ENCODE measurements around the gene ZNF385B. TPM values are rescaled to one million over a fixed set of nuclear protein-coding genes. Genes with fewer than 3 reads are reported as not detected.

The ZNF385B gene
- total RNA-seq, 4 donors from 2014 or later, result 1.6 to 7.4 (median 3.9) TPM; not detected in 1

DNA sequence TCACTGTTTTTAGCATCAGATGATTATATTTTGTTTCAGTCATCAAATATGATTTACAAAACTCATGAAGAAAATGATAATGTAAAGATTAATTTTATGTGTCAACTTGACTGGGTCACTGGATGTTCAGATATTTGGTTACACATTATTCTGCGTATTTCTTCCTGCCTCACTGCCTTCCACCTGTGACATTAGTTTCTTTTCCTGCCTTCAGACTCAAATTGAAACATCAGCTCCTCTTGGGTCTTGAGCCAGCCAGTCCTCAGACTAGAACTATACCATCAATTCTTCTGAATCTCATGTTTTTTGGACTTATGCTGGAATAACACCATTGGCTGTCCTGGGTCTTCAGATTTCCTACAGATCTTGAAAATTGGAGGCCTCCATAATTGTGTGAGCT is 96.7 kb downstream of the ZNF385B start:
- Histone ChIP-seq H3K4me1 (no peaks in the 10 kb centered on the region), H3K4me3 (no peak overlapping the region), H3K36me3 (no peaks in the 10 kb centered on the region), H3K27ac (no peak overlapping the region), H3K27me3 (no peaks in the 10 kb centered on the region), H3K9me3 (no peaks in the 10 kb centered on the region)
- no peak for DNase-seq
- TF ChIP-seq POLR2A (IDR thresholded peaks at IDR 0.05), result no peak
- TF ChIP-seq, protein P1, sequence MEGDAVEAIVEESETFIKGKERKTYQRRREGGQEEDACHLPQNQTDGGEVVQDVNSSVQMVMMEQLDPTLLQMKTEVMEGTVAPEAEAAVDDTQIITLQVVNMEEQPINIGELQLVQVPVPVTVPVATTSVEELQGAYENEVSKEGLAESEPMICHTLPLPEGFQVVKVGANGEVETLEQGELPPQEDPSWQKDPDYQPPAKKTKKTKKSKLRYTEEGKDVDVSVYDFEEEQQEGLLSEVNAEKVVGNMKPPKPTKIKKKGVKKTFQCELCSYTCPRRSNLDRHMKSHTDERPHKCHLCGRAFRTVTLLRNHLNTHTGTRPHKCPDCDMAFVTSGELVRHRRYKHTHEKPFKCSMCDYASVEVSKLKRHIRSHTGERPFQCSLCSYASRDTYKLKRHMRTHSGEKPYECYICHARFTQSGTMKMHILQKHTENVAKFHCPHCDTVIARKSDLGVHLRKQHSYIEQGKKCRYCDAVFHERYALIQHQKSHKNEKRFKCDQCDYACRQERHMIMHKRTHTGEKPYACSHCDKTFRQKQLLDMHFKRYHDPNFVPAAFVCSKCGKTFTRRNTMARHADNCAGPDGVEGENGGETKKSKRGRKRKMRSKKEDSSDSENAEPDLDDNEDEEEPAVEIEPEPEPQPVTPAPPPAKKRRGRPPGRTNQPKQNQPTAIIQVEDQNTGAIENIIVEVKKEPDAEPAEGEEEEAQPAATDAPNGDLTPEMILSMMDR (IDR thresholded peaks at IDR 0.05), result no peak

- no peak for DNase-seq
- H3K36me3 ChIP-seq, result no peaks in the 10 kb centered on the region
- TF ChIP-seq, protein P1 (IDR thresholded peaks at IDR 0.05), result no peak
- TF ChIP-seq POLR2A (IDR thresholded peaks at IDR 0.05), result no peak
- no peaks in the 10 kb centered on the region for H3K9me3 ChIP-seq
- no peak overlapping the region for H3K4me3 ChIP-seq
- no peaks in the 10 kb centered on the region for H3K4me1 ChIP-seq
- H3K27me3 ChIP-seq, result no peaks in the 10 kb centered on the region
- no peak overlapping the region for H3K27ac ChIP-seq
Measured at GRCh38 chr2:179758636-179759035, 102.8 kb downstream of the ZNF385B start.

DNA sequence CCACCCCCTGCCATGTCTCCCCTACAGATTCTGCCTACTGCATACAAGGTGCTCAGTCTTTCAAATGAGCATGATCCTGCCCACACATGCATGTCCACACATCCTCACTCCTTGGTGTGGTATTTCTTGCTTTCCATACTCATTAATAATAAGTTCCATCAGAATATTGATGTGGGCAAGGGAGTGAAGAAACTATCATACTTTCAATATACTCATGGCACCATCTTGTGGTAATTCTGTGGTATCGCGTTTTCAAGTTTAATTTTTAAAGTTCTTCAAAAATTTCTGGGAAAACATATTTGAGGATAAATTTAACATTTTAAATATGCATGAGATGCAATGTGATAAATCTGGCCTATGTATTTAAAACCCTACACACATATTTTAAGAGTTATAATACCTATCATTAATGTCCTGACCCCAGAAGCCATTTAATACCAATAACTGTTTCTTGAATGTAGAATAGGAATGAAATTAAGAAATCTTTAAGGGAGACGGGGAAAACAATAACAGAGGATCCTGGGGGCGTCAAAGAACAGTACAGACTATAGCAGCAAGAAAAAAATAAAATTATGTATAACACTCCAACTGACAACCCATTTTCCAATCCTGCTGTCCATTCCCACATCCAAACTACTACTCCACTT is 110.1 kb downstream of the ZNF385B start:
- Histone ChIP-seq H3K9me3 (no peaks in the 10 kb centered on the region), H3K27ac (no peak overlapping the region), H3K4me3 (no peak overlapping the region), H3K4me1 (no peaks in the 10 kb centered on the region), H3K36me3 (no peaks in the 10 kb centered on the region), H3K27me3 (no peaks in the 10 kb centered on the region)
- no peak for DNase-seq
- TF ChIP-seq POLR2A (IDR thresholded peaks at IDR 0.05), result no peak
- TF ChIP-seq, protein P1 (IDR thresholded peaks at IDR 0.05), result peak in 5 of 6 experiments; percentile 7 to 81 (median 70)

DNA sequence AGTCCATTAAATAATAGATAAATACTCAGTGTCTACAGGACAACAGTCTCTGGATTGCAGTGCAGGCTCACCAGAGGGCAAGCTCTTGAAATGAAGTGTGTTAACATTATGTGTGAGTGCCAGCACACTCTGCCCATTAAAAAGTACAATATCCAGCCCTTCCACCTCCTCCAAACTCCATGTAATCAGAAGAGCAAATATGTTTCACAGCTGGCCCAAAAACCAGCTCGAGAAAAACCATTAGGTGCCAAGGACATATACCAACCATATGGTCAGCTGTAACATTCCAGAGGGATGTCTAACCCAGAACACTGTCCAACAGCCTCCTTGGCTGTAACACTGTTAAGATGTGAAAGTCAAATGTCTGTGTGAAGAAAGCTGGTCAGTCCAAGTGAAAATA is 112.2 kb downstream of the ZNF385B start:
- no peak overlapping the region for H3K4me3 ChIP-seq
- TF ChIP-seq, protein P1 (IDR thresholded peaks at IDR 0.05), result no peak
- TF ChIP-seq POLR2A (IDR thresholded peaks at IDR 0.05), result no peak
- H3K27me3 ChIP-seq, result no peaks in the 10 kb centered on the region
- H3K4me1 ChIP-seq, result no peaks in the 10 kb centered on the region
- DNase-seq, result no peak
- H3K27ac ChIP-seq, result no peak overlapping the region
- H3K36me3 ChIP-seq, result no peaks in the 10 kb centered on the region
- H3K9me3 ChIP-seq, result no peaks in the 10 kb centered on the region

DNA sequence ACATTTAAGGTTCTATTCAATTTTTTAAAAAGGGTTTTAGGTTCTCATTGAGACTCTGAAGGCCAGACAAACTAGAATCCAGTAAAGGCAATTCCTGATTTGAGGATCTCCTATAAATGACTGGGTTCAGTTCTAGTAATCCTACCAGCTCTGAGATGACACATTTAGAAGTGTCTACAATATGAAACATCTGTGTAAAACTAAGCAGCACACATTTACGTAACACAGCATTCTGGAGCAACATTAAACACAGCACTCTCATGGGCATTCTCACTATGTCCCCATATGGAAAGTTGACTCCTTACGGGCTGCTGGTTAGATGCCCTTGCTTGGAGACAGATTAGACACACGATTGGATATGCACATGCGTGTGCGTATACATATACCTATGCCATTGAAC is 114.4 kb downstream of the ZNF385B start:
- no peaks in the 10 kb centered on the region for H3K27me3 ChIP-seq

More for the DNA sequence above, 114.4 kb downstream of the ZNF385B start:
- Histone ChIP-seq H3K9me3 (no peaks in the 10 kb centered on the region), H3K4me3 (no peak overlapping the region), H3K36me3 (no peaks in the 10 kb centered on the region), H3K4me1 (no peaks in the 10 kb centered on the region), H3K27ac (no peak overlapping the region)
- TF ChIP-seq, protein P1 (IDR thresholded peaks at IDR 0.05), result no peak
- no peak for TF ChIP-seq POLR2A (IDR thresholded peaks at IDR 0.05)
- no peak for DNase-seq

Measured in Peyer's patch (tissue), 4 donors.